Heart left ventricle (tissue), 13 donors: Measurements from ENCODE around the gene CCDC178.

Experiments used
- CTCF ChIP-seq, 12 donors: fragments of 200-600 bp; sonication (generic) in 4 of 12; IDR thresholded peaks; one replicate each; pipeline versions ENCODE4 v1.5.0 to v1.8.0; 2018 to 2022; ENCODE audit warnings: antibody characterized with exemption in 12 of 12, mild to moderate bottlenecking in 5 of 12
- POLR2A ChIP-seq, 2 donors: fragments of 450-650 bp; IDR thresholded peaks; one replicate each; pipeline ENCODE4 v1.6.1; 2017; ENCODE audit warnings: antibody characterized with exemption in 2 of 2, mild to moderate bottlenecking in 2 of 2, moderate library complexity in 2 of 2
- donor health status: ischemic (EF 13 %, LVEDD 7.1; RV severe dilation, severe dysfunction).
- donor health status: DM: no; HTN: yes; CAD: no.
- donor health status: DM: no; HTN: no; CAD: no.
- donor health status: ischemic (EF 25% LVEDD 6.9; RV normal size, moderate dysfunction).
- donor health status: ischemic (EF 25% LVEDD 5.7; RV mildly dilated, moderate dysfunction).
- donor health status: ischemic (EF 35%, LVEDD 5.7; RV mildly dilated, moderate dysfunction).
- donor health status: nonischemic (EF 11% LVEDD 7.7; RV severe dilation, severe dysfunction).
- donor health status: DM: yes; HTN: yes; CAD: no.
- donor health status: PGD.
- donor health status: ischemic (EF 29% LVEDD 5.4; RV normal size, mild dysfunction).
- donor health status: nonischemic (EF 23%, LVEDD 6.1; RV moderate dilation, normal function).

GRCh38 chr18:32908424-32908805, 532.1 kb downstream of the CCDC178 start:
- TF ChIP-seq POLR2A (IDR thresholded peaks at IDR 0.05) (no peak), CTCF (IDR thresholded peaks at IDR 0.05) (no peak)
